Measurements from ENCODE around the gene PRDM16. TPM values are rescaled to one million over a fixed set of nuclear protein-coding genes. Genes with fewer than 3 reads are reported as not detected.

Gene PRDM16
- total RNA-seq, 1 experiment from 2014 or later: 22.3 TPM

GRCh38 chr1:3070309-3070643, 1.3 kb downstream of the PRDM16 start:
- Histone ChIP-seq H3K4me3 (ENCODE audit: low read depth in 2 of 2, low read length in 2 of 2) (peak overlapping the region; percentile 63 to 65), H3K27ac (ENCODE audit: low read length) (no peak overlapping the region), H3K4me1 (ENCODE audit: control insufficient read depth, insufficient read depth, low read length) (peaks cover 46% of the 10 kb centered on the region), H3K36me3 (ENCODE audit: control insufficient read depth, insufficient read depth, low read length) (no peaks in the 10 kb centered on the region; the same call in 1 of the 2 replicates), H3K9me3 (ENCODE audit: control insufficient read depth, insufficient read depth, low read depth, low read length) (no peaks in the 10 kb centered on the region), H3K27me3 (ENCODE audit: control insufficient read depth, insufficient read depth, low read length) (no peaks in the 10 kb centered on the region)
- intact Hi-C loops (cut with micrococcal nuclease; ENCODE audit: unreplicated experiment) (no loop called here), in situ Hi-C loops (cut with HindIII; ENCODE audit: low pct_unique_long_range_greater_than_20kb, low sequenced_read_pairs) (no loop called here)
- no peak for TF ChIP-seq TCF7L2 (IDR thresholded peaks at IDR 0.05; ENCODE audit: low read depth, low read length)
- no peak for TF ChIP-seq SIN3A (IDR thresholded peaks at IDR 0.05; ENCODE audit: borderline replicate concordance, insufficient read depth, low read depth, low read length)
- TF ChIP-seq CTCF (IDR thresholded peaks at IDR 0.05): no peak
- no peak for TF ChIP-seq POLR2AphosphoS5 (IDR thresholded peaks at IDR 0.05; ENCODE audit: low read depth, low read length)
- TF ChIP-seq REST (IDR thresholded peaks at IDR 0.05; ENCODE audit: insufficient read depth in 1 of 2, low read depth in 2 of 2, low read length in 1 of 2): no peak
- ChIA-PET POLR2A (no interaction called here), CTCF (no interaction called here)
- BruUV-seq (replicated peaks): no TSS peak
- ATAC-seq (no peak), DNase-seq (ENCODE audit: low read depth, low spot score) (no peak)

- DNase-seq (ENCODE audit: low read depth, low spot score) (no peak), ATAC-seq (no peak)
- POLR2A ChIA-PET: no interaction called here
- Histone ChIP-seq H3K4me1 (ENCODE audit: control insufficient read depth, insufficient read depth, low read length) (peaks cover 46% of the 10 kb centered on the region), H3K36me3 (ENCODE audit: control insufficient read depth, insufficient read depth, low read length) (no peaks in the 10 kb centered on the region; the same call in 1 of the 2 replicates), H3K27me3 (ENCODE audit: control insufficient read depth, insufficient read depth, low read length) (no peaks in the 10 kb centered on the region), H3K9me3 (ENCODE audit: control insufficient read depth, insufficient read depth, low read depth, low read length) (no peaks in the 10 kb centered on the region), H3K27ac (ENCODE audit: low read length) (peak overlapping the region; percentile 97), H3K4me3 (ENCODE audit: low read depth in 2 of 2, low read length in 2 of 2) (peak overlapping the region; percentile 48 to 60)
- intact Hi-C loops (cut with micrococcal nuclease; ENCODE audit: unreplicated experiment) (no loop called here), in situ Hi-C loops (cut with HindIII; ENCODE audit: low pct_unique_long_range_greater_than_20kb, low sequenced_read_pairs) (no loop called here)
- BruUV-seq (replicated peaks): no TSS peak
- no peak for TF ChIP-seq CTCF (IDR thresholded peaks at IDR 0.05)
- no peak for TF ChIP-seq TCF7L2 (IDR thresholded peaks at IDR 0.05; ENCODE audit: low read depth, low read length)
- no peak for TF ChIP-seq REST (IDR thresholded peaks at IDR 0.05; ENCODE audit: insufficient read depth in 1 of 2, low read depth in 2 of 2, low read length in 1 of 2)
- no peak for TF ChIP-seq POLR2AphosphoS5 (IDR thresholded peaks at IDR 0.05; ENCODE audit: low read depth, low read length)
- no peak for TF ChIP-seq SIN3A (IDR thresholded peaks at IDR 0.05; ENCODE audit: borderline replicate concordance, insufficient read depth, low read depth, low read length)
- CTCF ChIA-PET: no interaction called here
Observed at GRCh38 chr1:3070644-3071564, 1.9 kb downstream of the PRDM16 start.
